ENCODE measurements around the gene RBM48.
"Not testable (repeated sequence)": the region's sequence is repeated elsewhere in the genome, so short reads cannot be mapped to it uniquely, and the experiment has no call there.

RBM48 gene

GRCh38 chr7:92528188-92528957, at the start of gene RBM48, which contains the start of gene PEX1:
TSS of gene RBM48 (plus strand) at chr7:92528795. CDS start at chr7:92528814, 19 bp downstream.
TSS of gene PEX1 (minus strand) at chr7:92528520. CDS start at chr7:92528435, 85 bp downstream.
- peak; percentile 99 for DNase-seq (ENCODE audit: low read depth)

- DNase-seq (ENCODE audit: low read depth), result not testable (repeated sequence)
Observed at GRCh38 chr7:92479146-92479545, 49.4 kb upstream of the RBM48 start.

- DNase-seq (ENCODE audit: low read depth), result not testable (repeated sequence)
Observed at GRCh38 chr7:92483624-92484023, 45.0 kb upstream of the RBM48 start.

GRCh38 chr7:92484226-92484625, 44.4 kb upstream of the RBM48 start:
- not testable (repeated sequence) for DNase-seq (ENCODE audit: low read depth)

GRCh38 chr7:92485267-92485892, 43.2 kb upstream of the RBM48 start:
- peak; percentile 3 for DNase-seq (ENCODE audit: low read depth)

GRCh38 chr7:92485974-92486373, 42.6 kb upstream of the RBM48 start:
- no peak for DNase-seq (ENCODE audit: low read depth)

- no peak for DNase-seq (ENCODE audit: low read depth)
Observed at GRCh38 chr7:92487804-92488203, 40.8 kb upstream of the RBM48 start.

GRCh38 chr7:92489634-92490033, 39.0 kb upstream of the RBM48 start:
- no peak for DNase-seq (ENCODE audit: low read depth)

- peak; percentile 22 for DNase-seq (ENCODE audit: low read depth)
Observed at GRCh38 chr7:92496876-92497275, 31.7 kb upstream of the RBM48 start.

- no peak for DNase-seq (ENCODE audit: low read depth)
Observed at GRCh38 chr7:92498557-92498956, 30.0 kb upstream of the RBM48 start.

- no peak for DNase-seq (ENCODE audit: low read depth)
Observed at GRCh38 chr7:92503767-92504166, 24.8 kb upstream of the RBM48 start.

- no peak for DNase-seq (ENCODE audit: low read depth)
Observed at GRCh38 chr7:92504563-92504962, 24.0 kb upstream of the RBM48 start.

- DNase-seq (ENCODE audit: low read depth), result no peak
Observed at GRCh38 chr7:92506363-92506762, 22.2 kb upstream of the RBM48 start.

GRCh38 chr7:92508946-92509345, 19.6 kb upstream of the RBM48 start:
- DNase-seq (ENCODE audit: low read depth), result no peak

GRCh38 chr7:92513167-92513902, 15.3 kb upstream of the RBM48 start:
- no peak for DNase-seq (ENCODE audit: low read depth)

GRCh38 chr7:92517631-92518030, 11.0 kb upstream of the RBM48 start:
- peak; percentile 33 for DNase-seq (ENCODE audit: low read depth)

GRCh38 chr7:92520024-92520423, 8.6 kb upstream of the RBM48 start:
- DNase-seq (ENCODE audit: low read depth), result no peak

- no peak for DNase-seq (ENCODE audit: low read depth)
Observed at GRCh38 chr7:92523110-92523509, 5.5 kb upstream of the RBM48 start.

- DNase-seq (ENCODE audit: low read depth), result peak; percentile 77
Observed at GRCh38 chr7:92527300-92528187, 1.1 kb upstream of the RBM48 start.

GRCh38 chr7:92528958-92529264, 316 bp downstream of the RBM48 start:
- no peak for DNase-seq (ENCODE audit: low read depth)

- no peak for DNase-seq (ENCODE audit: low read depth)
Observed at GRCh38 chr7:92534572-92534971, 6.0 kb downstream of the RBM48 start.

- DNase-seq (ENCODE audit: low read depth), result not testable (repeated sequence)
Observed at GRCh38 chr7:92543542-92543941, 14.9 kb downstream of the RBM48 start.

Measured in ELR (cell line).